ENCODE results near the gene GJB6.

- TF ChIP-seq POLR2A (IDR thresholded peaks at IDR 0.05; ENCODE audit: low read depth, low read length) (no peak), USF2 (IDR thresholded peaks at IDR 0.05; ENCODE audit: low read depth, low read length) (no peak), CTCF (conservative IDR thresholded peaks at IDR 0.05; ENCODE audit: low read depth, low read length) (no peak), MAFK (IDR thresholded peaks at IDR 0.05; ENCODE audit: low read depth, low read length) (no peak), FOS (IDR thresholded peaks at IDR 0.05; ENCODE audit: low read depth, low read length) (no peak)
Measured at GRCh38 chr13:20177049-20177831, 54.9 kb downstream of the GJB6 start.

Data from IMR-90 (cell line).